Endothelial cell (in vitro differentiated cells): ENCODE measurements around the gene FRS3. TPM values are rescaled to one million over a fixed set of nuclear protein-coding genes. Genes with fewer than 3 reads are reported as not detected.

Experiments
- DNase-seq: peaks from one replicate; pipeline ENCODE4 v3.0.0; 2021; ENCODE audit warnings: low spot score
- H3K27ac Mint-ChIP-seq: one replicate; pipeline ENCODE4 v1.8.0; 2021; ENCODE audit warnings: mixed read lengths, inconsistent platforms; ENCODE audit not compliant: unreplicated experiment
- H3K27me3 Mint-ChIP-seq: one replicate; pipeline ENCODE4 v1.8.0; 2021; ENCODE audit warnings: mild to moderate bottlenecking, moderate library complexity, mixed read lengths, inconsistent platforms; ENCODE audit not compliant: unreplicated experiment
- H3K36me3 Mint-ChIP-seq: one replicate; pipeline ENCODE4 v1.8.0; 2021; ENCODE audit warnings: mild to moderate bottlenecking, low read depth, mixed read lengths, inconsistent platforms; ENCODE audit not compliant: unreplicated experiment
- H3K4me1 Mint-ChIP-seq: one replicate; pipeline ENCODE4 v1.8.0; 2021; ENCODE audit warnings: mild to moderate bottlenecking, mixed read lengths, inconsistent platforms; ENCODE audit not compliant: unreplicated experiment
- H3K4me3 Mint-ChIP-seq: one replicate; pipeline ENCODE4 v1.8.0; 2021; ENCODE audit warnings: mild to moderate bottlenecking, mixed read lengths, inconsistent platforms; ENCODE audit not compliant: unreplicated experiment
- H3K9me3 Mint-ChIP-seq: one replicate; pipeline ENCODE4 v1.8.0; 2021; ENCODE audit warnings: mixed read lengths, inconsistent platforms; ENCODE audit not compliant: unreplicated experiment
- total RNA-seq: library from RNA; stranded (reverse); fragmentation: NEBNext Ultra II Directional; extraction: Animal tissue kit (Norgen Biotek cat#: 25700); gene quantifications from one replicate; pipeline ENCODE4 v1.2.1, GENCODE V29; 2021; ENCODE audit not compliant: unreplicated experiment
- TF ChIP-seq, protein P1 (sequence below): fragments of 200-600 bp; sonication (generic); IDR thresholded peaks from one replicate; pipeline ENCODE4 v1.5.0; 2021; ENCODE audit warnings: antibody characterized with exemption; ENCODE audit not compliant: unreplicated experiment

The FRS3 gene
- total RNA-seq, 1 donor from 2014 or later, result 8.8 TPM

DNA sequence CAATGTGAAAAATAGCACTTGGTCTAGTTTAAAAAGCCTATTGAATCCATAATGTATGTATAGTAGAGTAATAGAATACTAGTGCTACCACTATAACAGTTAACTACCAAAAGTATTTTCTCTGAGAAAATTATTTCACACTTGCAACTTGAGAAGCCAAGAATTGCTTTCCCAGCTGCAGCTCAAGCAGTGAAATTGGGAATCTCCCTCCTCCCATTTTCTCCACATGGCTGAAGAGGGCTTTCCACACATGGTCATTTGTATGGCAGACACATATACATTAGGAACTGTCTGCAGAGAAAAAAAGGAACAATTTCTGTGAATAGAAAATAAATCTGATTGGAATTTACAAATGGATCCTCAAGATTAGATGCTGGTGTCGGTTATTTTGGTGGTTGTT lies 42.3 kb upstream of the FRS3 start:
- no peak overlapping the region for H3K27ac Mint-ChIP-seq
- TF ChIP-seq, protein P1, sequence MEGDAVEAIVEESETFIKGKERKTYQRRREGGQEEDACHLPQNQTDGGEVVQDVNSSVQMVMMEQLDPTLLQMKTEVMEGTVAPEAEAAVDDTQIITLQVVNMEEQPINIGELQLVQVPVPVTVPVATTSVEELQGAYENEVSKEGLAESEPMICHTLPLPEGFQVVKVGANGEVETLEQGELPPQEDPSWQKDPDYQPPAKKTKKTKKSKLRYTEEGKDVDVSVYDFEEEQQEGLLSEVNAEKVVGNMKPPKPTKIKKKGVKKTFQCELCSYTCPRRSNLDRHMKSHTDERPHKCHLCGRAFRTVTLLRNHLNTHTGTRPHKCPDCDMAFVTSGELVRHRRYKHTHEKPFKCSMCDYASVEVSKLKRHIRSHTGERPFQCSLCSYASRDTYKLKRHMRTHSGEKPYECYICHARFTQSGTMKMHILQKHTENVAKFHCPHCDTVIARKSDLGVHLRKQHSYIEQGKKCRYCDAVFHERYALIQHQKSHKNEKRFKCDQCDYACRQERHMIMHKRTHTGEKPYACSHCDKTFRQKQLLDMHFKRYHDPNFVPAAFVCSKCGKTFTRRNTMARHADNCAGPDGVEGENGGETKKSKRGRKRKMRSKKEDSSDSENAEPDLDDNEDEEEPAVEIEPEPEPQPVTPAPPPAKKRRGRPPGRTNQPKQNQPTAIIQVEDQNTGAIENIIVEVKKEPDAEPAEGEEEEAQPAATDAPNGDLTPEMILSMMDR, result no peak
- no peaks in the 10 kb centered on the region for H3K9me3 Mint-ChIP-seq
- no peak for DNase-seq
- H3K27me3 Mint-ChIP-seq, result no peaks in the 10 kb centered on the region
- peaks cover 4% of the 10 kb centered on the region for H3K4me1 Mint-ChIP-seq
- no peak overlapping the region for H3K4me3 Mint-ChIP-seq
- no peaks in the 10 kb centered on the region for H3K36me3 Mint-ChIP-seq

DNA sequence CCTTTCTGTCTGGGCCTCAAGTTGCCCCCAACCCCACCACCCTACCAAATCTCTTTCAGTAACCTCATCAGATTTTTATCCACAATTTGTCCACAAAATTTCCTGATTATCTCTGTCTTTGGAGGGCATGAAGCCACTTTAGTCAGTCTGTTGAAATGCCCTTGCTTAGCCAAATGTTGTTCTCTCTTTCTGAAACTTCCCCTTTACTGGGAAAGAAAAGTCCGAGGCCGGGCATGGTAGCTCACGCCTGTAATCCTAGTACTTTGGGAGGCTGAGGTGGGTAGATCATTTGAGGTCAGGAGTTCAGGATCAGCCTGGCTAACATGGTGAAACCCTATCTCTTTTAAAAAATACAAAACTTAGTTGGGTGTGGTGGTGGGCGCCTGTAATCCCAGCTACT lies 41.6 kb upstream of the FRS3 start:
- TF ChIP-seq, protein P1, result no peak
- peaks cover 4% of the 10 kb centered on the region for H3K4me1 Mint-ChIP-seq
- H3K4me3 Mint-ChIP-seq, result no peak overlapping the region
- no peaks in the 10 kb centered on the region for H3K27me3 Mint-ChIP-seq
- H3K9me3 Mint-ChIP-seq, result no peaks in the 10 kb centered on the region
- no peaks in the 10 kb centered on the region for H3K36me3 Mint-ChIP-seq
- H3K27ac Mint-ChIP-seq, result no peak overlapping the region
- DNase-seq, result no peak

DNA sequence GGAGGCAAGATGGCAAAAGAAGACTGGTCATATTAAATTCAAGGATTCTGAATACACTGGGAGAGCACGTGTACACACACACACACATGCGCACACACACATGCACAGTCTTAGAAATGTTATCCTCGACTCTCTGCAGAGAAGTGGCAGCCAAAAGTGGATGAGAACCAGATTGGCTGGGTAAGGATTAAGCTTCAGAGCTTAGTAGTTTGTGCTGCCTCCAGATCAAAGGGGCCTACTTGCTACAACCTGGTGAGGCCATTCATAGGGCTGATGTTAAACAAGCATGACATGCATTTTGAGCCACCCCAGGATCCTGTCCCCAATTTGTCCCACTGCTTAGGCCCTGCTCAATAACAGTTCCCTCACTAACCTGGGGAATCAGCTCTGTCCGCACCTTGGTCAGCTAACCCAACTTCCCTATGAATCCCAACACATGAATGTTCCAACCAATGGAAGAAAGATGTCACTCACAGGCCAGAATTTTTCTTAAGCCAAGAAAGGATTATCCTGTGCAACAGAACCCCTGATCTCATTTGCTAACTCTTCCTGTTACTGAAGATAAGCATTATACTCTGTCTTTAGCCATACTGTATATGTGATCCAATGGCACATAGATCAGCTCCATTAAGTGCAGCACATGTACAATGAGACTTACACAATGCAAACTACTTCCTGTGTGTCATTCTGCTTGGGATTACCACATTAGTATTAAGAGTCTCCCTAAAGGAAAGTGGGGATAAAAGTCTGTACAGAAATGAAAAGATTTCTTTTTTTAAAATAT lies 38.8 kb upstream of the FRS3 start:
- no peak overlapping the region for H3K4me3 Mint-ChIP-seq
- H3K9me3 Mint-ChIP-seq, result no peaks in the 10 kb centered on the region
- no peak overlapping the region for H3K27ac Mint-ChIP-seq
- peaks cover 4% of the 10 kb centered on the region for H3K4me1 Mint-ChIP-seq
- DNase-seq, result no peak
- TF ChIP-seq, protein P1, result no peak
- no peaks in the 10 kb centered on the region for H3K36me3 Mint-ChIP-seq
- no peaks in the 10 kb centered on the region for H3K27me3 Mint-ChIP-seq

DNA sequence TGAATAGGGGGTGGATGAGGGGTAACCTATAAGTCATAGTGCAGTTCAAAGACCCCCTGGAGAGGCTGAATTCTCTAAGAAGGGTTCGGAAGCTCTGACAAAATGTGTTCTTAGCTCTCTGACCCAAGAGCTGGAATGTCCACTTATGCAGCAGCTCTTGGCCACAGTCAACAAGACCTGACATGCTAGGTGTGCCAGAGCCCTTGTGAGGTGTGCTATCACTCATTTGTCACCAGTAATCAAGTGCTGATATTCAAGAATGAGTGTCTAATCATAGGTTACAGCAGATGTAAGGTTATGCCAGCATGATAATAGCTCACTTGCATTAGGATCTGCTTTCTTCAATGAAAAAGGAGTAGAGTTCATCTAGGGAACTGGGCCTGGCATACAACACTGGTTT lies 35.9 kb upstream of the FRS3 start:
- Mint-ChIP-seq H3K9me3 (no peaks in the 10 kb centered on the region), H3K27me3 (no peaks in the 10 kb centered on the region), H3K36me3 (no peaks in the 10 kb centered on the region), H3K4me3 (no peak overlapping the region), H3K27ac (no peak overlapping the region), H3K4me1 (peaks cover 4% of the 10 kb centered on the region)
- TF ChIP-seq, protein P1, result no peak
- DNase-seq, result no peak

DNA sequence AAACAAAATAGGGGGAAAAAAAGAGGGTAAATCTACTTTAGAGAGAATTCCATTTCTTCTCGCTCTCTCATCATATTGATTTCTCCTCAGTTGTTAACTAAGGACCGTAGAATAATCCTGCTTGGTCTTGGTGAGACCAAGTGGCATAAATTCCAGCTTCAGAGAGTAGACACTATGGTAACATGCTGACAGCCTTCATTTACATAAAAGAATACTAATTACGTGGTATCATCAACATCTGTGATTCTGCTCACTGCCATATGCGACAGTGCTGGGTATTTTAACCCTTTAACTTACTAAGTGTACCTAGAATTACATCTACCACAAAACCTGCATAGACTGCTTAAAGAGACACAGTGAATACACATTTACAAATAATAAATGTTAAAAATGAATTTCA lies 34.9 kb upstream of the FRS3 start:
- Mint-ChIP-seq H3K4me3 (no peak overlapping the region), H3K27me3 (no peaks in the 10 kb centered on the region), H3K27ac (no peak overlapping the region), H3K4me1 (peaks cover 4% of the 10 kb centered on the region), H3K9me3 (no peaks in the 10 kb centered on the region), H3K36me3 (no peaks in the 10 kb centered on the region)
- TF ChIP-seq, protein P1, result no peak
- DNase-seq, result no peak
